Kidney epithelial cell (primary cell): ENCODE data around the gene RPL39L. TPM values are rescaled to one million over a fixed set of nuclear protein-coding genes. Genes with fewer than 3 reads are reported as not detected.
A peak's percentile ranks its signal among the peaks of the same experiment; 100 is the strongest.

Experiments used
- DNase-seq: peaks from one replicate; pipeline ENCODE4 v3.0.0-alpha.2; 2010; ENCODE audit warnings: low read depth
- H3K27me3 ChIP-seq: 2 replicates; pipeline ENCODE4 v1.6.0; 2011; ENCODE audit warnings: low read length; ENCODE audit not compliant: control insufficient read depth, insufficient read depth
- H3K36me3 ChIP-seq: 2 replicates; pipeline ENCODE4 v1.5.1; 2011; ENCODE audit warnings: low read length; ENCODE audit not compliant: control insufficient read depth, insufficient read depth
- H3K4me3 ChIP-seq: 2 replicates; pipeline ENCODE4 v1.5.1; 2011; ENCODE audit warnings: low read depth, mild to moderate bottlenecking, control low read depth, low read length
- CTCF ChIP-seq: IDR thresholded peaks from 2 replicates; pipeline ENCODE4 v1.5.1; 2011; ENCODE audit warnings: mild to moderate bottlenecking, moderate library complexity, low read length, control low read depth, inconsistent platforms; ENCODE audit not compliant: insufficient read depth, poor library complexity, severe bottlenecking
- total RNA-seq: library from RNA; depleted of rRNA; stranded (reverse); fragments of >200 nt; gene quantifications from 2 replicates; pipeline ENCODE4 v1.2.3, GENCODE V29; 2015

Gene RPL39L
- total RNA-seq, result 18.9 and 26.5 TPM in 2 replicates

GRCh38 chr3:187139126-187139894 lies at the start of gene RPL39L:
TSS of gene RPL39L (minus strand) at chr3:187139496. CDS start at chr3:187121300, 18,196 bp downstream.
- peak; percentile 90 for TF ChIP-seq CTCF
- no peaks in the 10 kb centered on the region for H3K36me3 ChIP-seq
- DNase-seq, result peak; percentile 32
- no peaks in the 10 kb centered on the region for H3K27me3 ChIP-seq
- H3K4me3 ChIP-seq, result peak within 1 kb of the TSS; percentile 58

- DNase-seq, result no peak
- H3K4me3 ChIP-seq, result no peak overlapping the region
- no peaks in the 10 kb centered on the region for H3K36me3 ChIP-seq
- no peaks in the 10 kb centered on the region for H3K27me3 ChIP-seq
- no peak for TF ChIP-seq CTCF
Observed at GRCh38 chr3:187188931-187189330, 49.6 kb upstream of the RPL39L start.

GRCh38 chr3:187186801-187187421 lies 47.6 kb upstream of the RPL39L start:
- H3K4me3 ChIP-seq, result no peak overlapping the region
- H3K36me3 ChIP-seq, result no peaks in the 10 kb centered on the region
- no peaks in the 10 kb centered on the region for H3K27me3 ChIP-seq
- DNase-seq, result peak; percentile 21
- no peak for TF ChIP-seq CTCF

GRCh38 chr3:187186375-187186774 lies 47.1 kb upstream of the RPL39L start:
- H3K36me3 ChIP-seq, result no peaks in the 10 kb centered on the region
- no peak overlapping the region for H3K4me3 ChIP-seq
- TF ChIP-seq CTCF, result no peak
- H3K27me3 ChIP-seq, result no peaks in the 10 kb centered on the region
- DNase-seq, result no peak

GRCh38 chr3:187185759-187186158 lies 46.5 kb upstream of the RPL39L start:
- no peak for TF ChIP-seq CTCF
- H3K4me3 ChIP-seq, result no peak overlapping the region
- no peaks in the 10 kb centered on the region for H3K36me3 ChIP-seq
- no peaks in the 10 kb centered on the region for H3K27me3 ChIP-seq
- no peak for DNase-seq
